ENCODE measurements around the gene PSG6.
"Not testable (repeated sequence)": the region's sequence is repeated elsewhere in the genome, so short reads cannot be mapped to it uniquely, and the experiment has no call there.

PSG6 gene

GRCh38 chr19:42906162-42906561 is 11.5 kb downstream of the PSG6 start:
- not testable (repeated sequence) for DNase-seq (ENCODE audit: low spot score)

- DNase-seq (ENCODE audit: low spot score): not testable (repeated sequence)
Observed at GRCh38 chr19:42900561-42900960, 17.1 kb downstream of the PSG6 start.

GRCh38 chr19:42899674-42900073 is 18.0 kb downstream of the PSG6 start:
- not testable (repeated sequence) for DNase-seq (ENCODE audit: low spot score)

GRCh38 chr19:42899110-42899509 is 18.6 kb downstream of the PSG6 start:
- DNase-seq (ENCODE audit: low spot score): not testable (repeated sequence)

GRCh38 chr19:42898656-42899055 is 19.0 kb downstream of the PSG6 start:
- DNase-seq (ENCODE audit: low spot score): not testable (repeated sequence)

- DNase-seq (ENCODE audit: low spot score): not testable (repeated sequence)
Observed at GRCh38 chr19:42897729-42898128, 20.0 kb downstream of the PSG6 start.

GRCh38 chr19:42890446-42890845 is 27.2 kb downstream of the PSG6 start:
- not testable (repeated sequence) for DNase-seq (ENCODE audit: low spot score)

- not testable (repeated sequence) for DNase-seq (ENCODE audit: low spot score)
Observed at GRCh38 chr19:42887876-42888445, 29.7 kb downstream of the PSG6 start.

GRCh38 chr19:42882730-42883129 is 35.0 kb downstream of the PSG6 start:
- DNase-seq (ENCODE audit: low spot score): not testable (repeated sequence)

GRCh38 chr19:42882010-42882409 is 35.7 kb downstream of the PSG6 start:
- DNase-seq (ENCODE audit: low spot score): not testable (repeated sequence)

GRCh38 chr19:42881279-42881678 is 36.4 kb downstream of the PSG6 start:
- DNase-seq (ENCODE audit: low spot score): peak; percentile 10

- DNase-seq (ENCODE audit: low spot score): not testable (repeated sequence)
Observed at GRCh38 chr19:42880621-42881020, 37.1 kb downstream of the PSG6 start.

GRCh38 chr19:42879613-42880012 is 38.1 kb downstream of the PSG6 start, which contains the start of gene PSG1:
Gene PSG1, minus strand, starts transcription at chr19:42879713. Its CDS starts 132 bp downstream, at chr19:42879581.
- DNase-seq (ENCODE audit: low spot score): no peak

GRCh38 chr19:42876596-42876995 is 41.1 kb downstream of the PSG6 start:
- DNase-seq (ENCODE audit: low spot score): not testable (repeated sequence)

- DNase-seq (ENCODE audit: low spot score): not testable (repeated sequence)
Observed at GRCh38 chr19:42875881-42876280, 41.8 kb downstream of the PSG6 start.

GRCh38 chr19:42874901-42875813 is 42.5 kb downstream of the PSG6 start:
- DNase-seq (ENCODE audit: low spot score): not testable (repeated sequence)

- not testable (repeated sequence) for DNase-seq (ENCODE audit: low spot score)
Observed at GRCh38 chr19:42874136-42874535, 43.6 kb downstream of the PSG6 start.

GRCh38 chr19:42872608-42873007 is 45.1 kb downstream of the PSG6 start:
- DNase-seq (ENCODE audit: low spot score): no peak

- no peak for DNase-seq (ENCODE audit: low spot score)
Observed at GRCh38 chr19:42857544-42857867, 60.2 kb downstream of the PSG6 start.

- peak; percentile 11 for DNase-seq (ENCODE audit: low spot score)
Observed at GRCh38 chr19:42856866-42857543, 60.7 kb downstream of the PSG6 start.

GRCh38 chr19:42854745-42855144 is 62.9 kb downstream of the PSG6 start:
- DNase-seq (ENCODE audit: low spot score): not testable (repeated sequence)

GRCh38 chr19:42853231-42853630 is 64.5 kb downstream of the PSG6 start:
- DNase-seq (ENCODE audit: low spot score): not testable (repeated sequence)

- DNase-seq (ENCODE audit: low spot score): not testable (repeated sequence)
Observed at GRCh38 chr19:42852821-42853220, 64.9 kb downstream of the PSG6 start.

Measured in iPS-NIHi11 (cell line).